Measurements from ENCODE around the gene PRDM8.
"Not testable (repeated sequence)": the region's sequence is repeated elsewhere in the genome, so short reads cannot be mapped to it uniquely, and the experiment has no call there.

The PRDM8 gene

DNA sequence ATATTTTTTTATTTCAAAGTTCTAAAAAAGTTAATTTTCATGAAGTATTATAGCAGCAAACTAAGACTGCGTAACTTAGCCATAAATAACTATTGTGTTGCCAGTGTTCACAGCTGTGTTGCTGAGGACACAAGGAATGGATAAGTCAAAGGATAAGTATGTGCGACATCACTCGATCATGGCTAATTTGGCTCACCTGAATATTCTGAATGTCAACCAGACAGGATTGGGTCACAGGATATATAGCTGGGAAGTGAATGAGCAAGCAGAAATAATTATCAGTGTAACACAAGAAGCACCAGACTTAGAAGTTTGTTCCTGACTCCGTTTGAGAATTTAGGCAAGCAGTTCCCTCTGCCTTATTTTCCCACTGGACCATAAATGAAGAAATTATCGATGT is 33.9 kb downstream of the PRDM8 start:
- DNase-seq = no peak

GRCh38 chr4:80232707-80233370 is 35.5 kb downstream of the PRDM8 start:
- no peak for DNase-seq

DNA sequence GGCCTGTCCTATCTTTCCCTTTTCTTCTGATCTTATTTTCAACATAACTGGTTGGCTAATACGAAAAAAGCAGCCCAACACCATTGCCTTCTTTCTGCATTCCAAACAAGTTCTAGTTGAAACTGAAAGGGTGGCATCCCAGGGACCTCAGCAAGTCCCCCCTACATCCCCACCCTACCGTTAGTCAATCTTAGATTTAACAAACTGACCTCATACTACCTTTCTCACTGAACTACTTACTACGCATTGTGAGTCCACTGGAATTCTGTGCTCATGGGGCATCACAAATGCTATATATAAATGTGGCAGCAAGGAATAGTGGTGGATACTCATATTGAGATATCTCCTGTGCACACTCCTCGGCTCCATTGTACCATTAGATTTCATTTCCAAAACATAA is 36.1 kb downstream of the PRDM8 start:
- no peak for DNase-seq

GRCh38 chr4:80235451-80235850 is 38.1 kb downstream of the PRDM8 start:
- no peak for DNase-seq

DNA sequence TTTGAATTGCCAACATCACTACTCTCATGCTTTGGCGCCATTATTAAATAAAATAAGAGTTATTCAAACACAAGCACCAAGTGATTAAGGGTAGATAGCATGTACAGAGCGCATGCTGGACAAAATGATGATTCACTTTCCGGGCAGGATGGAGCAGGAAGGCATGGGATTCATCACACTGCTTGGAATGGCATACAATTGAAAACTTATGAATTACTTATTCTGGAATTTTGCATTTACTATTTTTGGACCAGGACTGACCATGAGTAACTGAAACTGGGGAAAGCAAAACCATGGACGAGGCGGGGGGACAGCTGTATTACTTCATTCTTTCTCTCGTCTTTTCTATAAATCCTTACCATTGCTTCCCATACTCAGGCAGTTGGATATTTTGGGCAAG is 40.7 kb downstream of the PRDM8 start:
- DNase-seq = no peak

DNA sequence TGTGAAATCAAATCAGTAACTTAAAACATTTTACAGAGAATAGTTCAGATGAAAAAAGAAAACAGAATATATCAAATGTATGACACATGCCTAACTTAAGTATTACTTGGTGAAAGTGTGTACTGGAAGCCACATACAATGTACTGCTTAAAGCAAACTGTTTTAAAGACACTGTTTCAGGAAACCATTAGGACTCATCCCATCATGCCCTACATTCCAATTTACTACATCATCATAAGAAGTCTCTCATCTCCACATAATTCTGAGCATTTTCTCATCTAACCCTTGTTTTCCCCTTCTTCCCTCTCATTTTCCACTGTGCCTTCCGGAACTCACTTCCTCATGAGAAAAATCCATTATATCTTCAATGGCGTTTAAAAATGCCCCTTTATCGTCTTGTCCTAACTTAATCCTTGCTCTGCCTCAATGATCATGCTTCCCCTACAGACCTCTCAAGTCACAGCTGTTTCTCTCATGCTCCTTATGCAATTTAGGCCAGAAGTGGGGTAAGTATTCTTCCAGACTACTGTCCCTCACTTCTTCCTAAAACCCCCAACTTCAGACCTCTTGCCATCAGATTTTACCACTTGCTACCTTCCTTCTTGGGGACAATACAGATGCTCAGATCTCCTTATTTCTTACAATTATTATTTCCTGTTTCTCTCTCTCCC is 42.3 kb downstream of the PRDM8 start:
- no peak for DNase-seq

DNA sequence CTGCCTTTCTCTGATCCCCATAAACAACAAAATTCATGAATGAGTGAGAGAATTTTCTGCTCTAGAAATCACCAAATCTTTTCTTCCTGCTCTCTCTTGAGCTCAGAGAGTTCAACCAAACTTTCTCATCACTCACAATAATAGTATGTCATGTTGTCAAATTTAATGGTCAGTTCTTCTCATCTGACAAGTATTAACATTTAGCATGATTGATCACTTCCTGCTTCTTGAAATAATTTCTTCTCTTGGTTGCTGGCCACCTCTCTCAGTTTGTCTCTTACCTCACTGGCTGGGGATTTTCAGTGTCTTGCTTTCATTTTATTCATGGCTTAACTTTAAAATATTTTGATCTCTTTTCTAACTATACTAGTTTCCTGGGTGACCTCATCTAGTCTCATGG is 43.7 kb downstream of the PRDM8 start:
- no peak for DNase-seq

DNA sequence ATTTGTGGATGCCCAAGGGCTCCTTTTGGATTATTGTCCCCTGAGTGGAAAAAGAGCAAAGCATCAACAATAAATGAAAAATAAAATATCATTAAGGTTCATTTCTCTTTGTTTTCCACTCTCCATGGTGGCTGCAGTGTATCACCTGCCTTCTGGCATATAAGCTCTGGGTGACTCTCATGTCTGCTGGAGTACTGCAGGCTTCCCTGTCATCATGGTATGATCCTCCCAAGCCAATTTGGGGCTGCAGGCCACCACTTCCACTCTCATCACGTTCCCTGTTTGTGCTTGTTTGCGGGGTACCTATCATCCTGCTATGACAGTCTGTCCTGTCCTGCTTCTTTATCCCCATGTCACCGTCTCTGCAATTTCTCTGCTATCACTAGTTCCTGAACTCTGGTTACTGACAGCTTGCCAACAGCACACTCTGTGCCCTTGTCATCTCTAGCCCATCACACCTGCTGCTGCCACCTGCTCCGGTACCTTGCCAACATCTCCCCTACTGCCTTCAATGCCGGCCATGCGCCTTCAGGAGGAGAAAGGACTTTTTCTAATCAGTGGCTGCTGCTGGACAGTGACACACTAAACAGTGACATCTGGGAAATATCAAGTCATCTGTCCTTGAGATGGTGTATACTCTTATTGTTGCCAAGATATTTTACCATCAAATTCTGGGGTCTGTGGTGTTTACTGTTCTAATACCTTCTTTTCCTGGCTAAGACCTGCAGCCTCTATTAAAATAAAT is 46.1 kb downstream of the PRDM8 start:
- DNase-seq = no peak

- DNase-seq = not testable (repeated sequence)
Measured at GRCh38 chr4:80247484-80247883, 50.2 kb downstream of the PRDM8 start.

- no peak for DNase-seq
Measured at GRCh38 chr4:80249144-80249543, 51.8 kb downstream of the PRDM8 start.

DNA sequence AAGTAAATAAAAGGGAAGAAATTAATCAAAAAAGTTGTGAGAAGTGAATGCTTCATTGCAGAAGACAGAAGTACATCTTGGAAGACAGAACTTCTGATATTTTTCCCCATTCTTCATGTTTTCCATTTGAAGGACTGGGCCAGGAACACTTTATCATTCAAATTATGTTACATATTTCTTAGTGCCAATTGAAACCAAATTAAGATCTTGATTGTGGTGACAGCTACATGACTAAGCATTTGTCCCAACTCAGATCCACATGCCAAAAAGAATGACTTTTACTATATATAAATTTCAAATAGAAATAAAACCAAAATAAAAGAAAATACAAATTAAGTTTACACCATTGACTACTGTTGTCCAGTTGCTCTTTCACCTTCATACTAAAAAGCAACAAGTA is 55.1 kb downstream of the PRDM8 start:
- DNase-seq = no peak

DNA sequence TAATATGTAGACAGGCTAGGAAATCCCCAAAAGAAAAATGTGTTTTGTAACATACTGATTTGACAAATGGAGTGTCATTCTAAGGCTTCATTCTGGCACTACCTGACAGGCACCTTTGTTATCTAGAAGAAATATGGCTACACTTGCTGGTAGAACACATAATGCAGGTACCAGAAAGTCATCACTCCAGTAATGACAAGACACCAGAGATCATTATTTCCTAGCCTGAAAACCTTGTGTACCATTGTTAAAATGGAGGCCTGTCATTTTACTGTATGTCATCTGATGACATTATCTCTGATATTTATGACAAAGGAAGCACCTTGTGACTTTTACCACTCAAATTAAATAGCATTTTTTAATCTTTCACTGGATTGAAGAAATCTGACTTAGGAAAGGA is 55.6 kb downstream of the PRDM8 start:
- no peak for DNase-seq

DNA sequence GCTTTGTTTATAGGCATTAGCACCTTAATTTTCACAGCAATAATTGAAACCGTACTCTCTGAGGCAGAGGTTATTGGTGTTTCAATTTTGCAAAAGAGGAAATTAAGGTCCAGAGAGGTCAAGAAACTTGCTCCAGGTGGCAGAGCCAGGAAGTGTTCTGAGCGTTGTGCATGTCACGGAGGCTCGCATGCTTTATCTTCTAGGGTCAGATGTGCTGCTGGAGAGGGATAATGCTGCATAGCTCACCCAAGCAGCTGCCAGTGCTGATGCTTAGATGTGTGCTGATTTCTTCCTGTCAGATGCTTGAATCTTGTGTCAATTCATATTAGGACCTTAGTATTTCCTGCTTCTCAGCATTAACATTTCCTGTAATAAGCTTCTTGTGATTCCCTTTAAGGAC is 56.2 kb downstream of the PRDM8 start:
- no peak for DNase-seq

Measured in activated T-cell treated with anti-CD3 and anti-CD28 coated beads, Interleukin-2, amount 50 U/mL, for 48 hours (primary cell).